ENCODE data around the gene CDCA8.

DNA sequence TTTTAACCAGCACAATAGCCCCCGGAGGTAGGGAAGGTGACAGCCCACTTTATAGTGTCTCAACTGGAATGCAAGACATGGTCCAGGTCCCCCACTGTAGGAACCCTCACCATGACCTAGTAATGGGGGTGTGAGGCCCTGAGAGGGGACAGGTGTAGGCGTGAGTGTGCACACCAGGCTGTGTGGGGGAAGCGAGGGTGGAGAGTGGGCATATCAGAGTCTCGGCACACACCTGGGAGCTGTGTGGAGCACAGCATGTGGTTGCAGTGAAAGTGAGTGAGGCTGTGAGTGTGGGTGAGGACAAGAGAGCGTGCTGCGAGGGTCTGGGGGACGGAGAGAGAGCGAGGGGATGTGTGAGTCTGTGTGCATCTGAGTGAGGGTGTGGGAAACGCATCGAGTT lies 40.5 kb upstream of the CDCA8 start:
- no peak for TF ChIP-seq CTCF (conservative IDR thresholded peaks at IDR 0.05; ENCODE audit: low read depth in 2 of 2)
- no peak for TF ChIP-seq POLR2AphosphoS5 (IDR thresholded peaks at IDR 0.05; ENCODE audit: low read depth)
- TF ChIP-seq EZH2phosphoT487 (IDR thresholded peaks at IDR 0.05; ENCODE audit: unreplicated experiment): no peak
- TF ChIP-seq, protein P1, sequence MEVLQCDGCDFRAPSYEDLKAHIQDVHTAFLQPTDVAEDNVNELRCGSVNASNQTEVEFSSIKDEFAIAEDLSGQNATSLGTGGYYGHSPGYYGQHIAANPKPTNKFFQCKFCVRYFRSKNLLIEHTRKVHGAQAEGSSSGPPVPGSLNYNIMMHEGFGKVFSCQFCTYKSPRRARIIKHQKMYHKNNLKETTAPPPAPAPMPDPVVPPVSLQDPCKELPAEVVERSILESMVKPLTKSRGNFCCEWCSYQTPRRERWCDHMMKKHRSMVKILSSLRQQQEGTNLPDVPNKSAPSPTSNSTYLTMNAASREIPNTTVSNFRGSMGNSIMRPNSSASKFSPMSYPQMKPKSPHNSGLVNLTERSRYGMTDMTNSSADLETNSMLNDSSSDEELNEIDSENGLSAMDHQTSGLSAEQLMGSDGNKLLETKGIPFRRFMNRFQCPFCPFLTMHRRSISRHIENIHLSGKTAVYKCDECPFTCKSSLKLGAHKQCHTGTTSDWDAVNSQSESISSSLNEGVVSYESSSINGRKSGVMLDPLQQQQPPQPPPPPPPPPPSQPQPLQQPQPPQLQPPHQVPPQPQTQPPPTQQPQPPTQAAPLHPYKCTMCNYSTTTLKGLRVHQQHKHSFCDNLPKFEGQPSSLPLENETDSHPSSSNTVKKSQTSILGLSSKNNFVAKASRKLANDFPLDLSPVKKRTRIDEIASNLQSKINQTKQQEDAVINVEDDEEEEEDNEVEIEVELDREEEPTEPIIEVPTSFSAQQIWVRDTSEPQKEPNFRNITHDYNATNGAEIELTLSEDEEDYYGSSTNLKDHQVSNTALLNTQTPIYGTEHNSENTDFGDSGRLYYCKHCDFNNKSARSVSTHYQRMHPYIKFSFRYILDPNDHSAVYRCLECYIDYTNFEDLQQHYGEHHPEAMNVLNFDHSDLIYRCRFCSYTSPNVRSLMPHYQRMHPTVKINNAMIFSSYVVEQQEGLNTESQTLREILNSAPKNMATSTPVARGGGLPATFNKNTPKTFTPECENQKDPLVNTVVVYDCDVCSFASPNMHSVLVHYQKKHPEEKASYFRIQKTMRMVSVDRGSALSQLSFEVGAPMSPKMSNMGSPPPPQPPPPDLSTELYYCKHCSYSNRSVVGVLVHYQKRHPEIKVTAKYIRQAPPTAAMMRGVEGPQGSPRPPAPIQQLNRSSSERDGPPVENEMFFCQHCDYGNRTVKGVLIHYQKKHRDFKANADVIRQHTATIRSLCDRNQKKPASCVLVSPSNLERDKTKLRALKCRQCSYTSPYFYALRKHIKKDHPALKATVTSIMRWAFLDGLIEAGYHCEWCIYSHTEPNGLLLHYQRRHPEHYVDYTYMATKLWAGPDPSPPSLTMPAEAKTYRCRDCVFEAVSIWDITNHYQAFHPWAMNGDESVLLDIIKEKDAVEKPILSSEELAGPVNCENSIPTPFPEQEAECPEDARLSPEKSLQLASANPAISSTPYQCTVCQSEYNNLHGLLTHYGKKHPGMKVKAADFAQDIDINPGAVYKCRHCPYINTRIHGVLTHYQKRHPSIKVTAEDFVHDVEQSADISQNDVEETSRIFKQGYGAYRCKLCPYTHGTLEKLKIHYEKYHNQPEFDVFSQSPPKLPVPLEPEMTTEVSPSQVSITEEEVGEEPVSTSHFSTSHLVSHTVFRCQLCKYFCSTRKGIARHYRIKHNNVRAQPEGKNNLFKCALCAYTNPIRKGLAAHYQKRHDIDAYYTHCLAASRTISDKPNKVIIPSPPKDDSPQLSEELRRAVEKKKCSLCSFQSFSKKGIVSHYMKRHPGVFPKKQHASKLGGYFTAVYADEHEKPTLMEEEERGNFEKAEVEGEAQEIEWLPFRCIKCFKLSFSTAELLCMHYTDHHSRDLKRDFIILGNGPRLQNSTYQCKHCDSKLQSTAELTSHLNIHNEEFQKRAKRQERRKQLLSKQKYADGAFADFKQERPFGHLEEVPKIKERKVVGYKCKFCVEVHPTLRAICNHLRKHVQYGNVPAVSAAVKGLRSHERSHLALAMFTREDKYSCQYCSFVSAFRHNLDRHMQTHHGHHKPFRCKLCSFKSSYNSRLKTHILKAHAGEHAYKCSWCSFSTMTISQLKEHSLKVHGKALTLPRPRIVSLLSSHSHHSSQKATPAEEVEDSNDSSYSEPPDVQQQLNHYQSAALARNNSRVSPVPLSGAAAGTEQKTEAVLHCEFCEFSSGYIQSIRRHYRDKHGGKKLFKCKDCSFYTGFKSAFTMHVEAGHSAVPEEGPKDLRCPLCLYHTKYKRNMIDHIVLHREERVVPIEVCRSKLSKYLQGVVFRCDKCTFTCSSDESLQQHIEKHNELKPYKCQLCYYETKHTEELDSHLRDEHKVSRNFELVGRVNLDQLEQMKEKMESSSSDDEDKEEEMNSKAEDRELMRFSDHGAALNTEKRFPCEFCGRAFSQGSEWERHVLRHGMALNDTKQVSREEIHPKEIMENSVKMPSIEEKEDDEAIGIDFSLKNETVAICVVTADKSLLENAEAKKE (CRISPR knock-in tag; IDR thresholded peaks at IDR 0.05): no peak
- TF ChIP-seq, protein P2, sequence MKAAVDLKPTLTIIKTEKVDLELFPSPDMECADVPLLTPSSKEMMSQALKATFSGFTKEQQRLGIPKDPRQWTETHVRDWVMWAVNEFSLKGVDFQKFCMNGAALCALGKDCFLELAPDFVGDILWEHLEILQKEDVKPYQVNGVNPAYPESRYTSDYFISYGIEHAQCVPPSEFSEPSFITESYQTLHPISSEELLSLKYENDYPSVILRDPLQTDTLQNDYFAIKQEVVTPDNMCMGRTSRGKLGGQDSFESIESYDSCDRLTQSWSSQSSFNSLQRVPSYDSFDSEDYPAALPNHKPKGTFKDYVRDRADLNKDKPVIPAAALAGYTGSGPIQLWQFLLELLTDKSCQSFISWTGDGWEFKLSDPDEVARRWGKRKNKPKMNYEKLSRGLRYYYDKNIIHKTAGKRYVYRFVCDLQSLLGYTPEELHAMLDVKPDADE (IDR thresholded peaks at IDR 0.05): no peak
- TF ChIP-seq JUNB (IDR thresholded peaks at IDR 0.05; ENCODE audit: unreplicated experiment): no peak
- no peak for TF ChIP-seq EZH2 (IDR thresholded peaks at IDR 0.05; ENCODE audit: low read depth, unreplicated experiment)
- no peak for TF ChIP-seq STAT1 (IDR thresholded peaks at IDR 0.05; ENCODE audit: unreplicated experiment)
